GM18505 (cell line): ENCODE data around the gene MMP20.

Source experiments
- ATAC-seq: cut with Tn5 transposase; IDR thresholded peaks from one replicate; pipeline ENCODE4 v1.9.1; 2021; ENCODE audit not compliant: unreplicated experiment
- POLR2A ChIP-seq: IDR thresholded peaks from 4 replicates; pipeline ENCODE4 v1.6.1; 2011; ENCODE audit warnings: borderline replicate concordance; ENCODE audit not compliant: insufficient read depth, insufficient read length; ENCODE audit errors: extremely low read depth

Gene MMP20

DNA sequence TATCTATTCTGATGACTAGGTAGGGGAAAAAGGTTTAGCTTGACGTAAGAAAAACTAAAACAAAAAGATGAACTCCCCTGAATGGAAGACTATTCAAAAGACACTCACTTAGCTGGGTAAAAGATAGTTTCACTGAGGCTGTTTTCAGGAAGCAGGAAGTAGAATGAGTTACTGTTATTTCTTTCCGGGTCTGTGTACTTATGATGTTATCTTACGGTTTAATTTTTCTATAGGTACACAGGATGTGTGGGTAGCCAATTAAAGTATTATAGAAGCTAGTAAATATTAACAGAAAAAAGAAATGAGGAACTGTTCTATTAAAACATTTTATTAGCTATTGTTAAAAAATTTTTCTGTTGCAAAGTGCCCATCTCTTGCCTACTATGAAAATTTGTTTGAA, 48.8 kb downstream of the MMP20 start:
- no peak for TF ChIP-seq POLR2A
- no peak for ATAC-seq

DNA sequence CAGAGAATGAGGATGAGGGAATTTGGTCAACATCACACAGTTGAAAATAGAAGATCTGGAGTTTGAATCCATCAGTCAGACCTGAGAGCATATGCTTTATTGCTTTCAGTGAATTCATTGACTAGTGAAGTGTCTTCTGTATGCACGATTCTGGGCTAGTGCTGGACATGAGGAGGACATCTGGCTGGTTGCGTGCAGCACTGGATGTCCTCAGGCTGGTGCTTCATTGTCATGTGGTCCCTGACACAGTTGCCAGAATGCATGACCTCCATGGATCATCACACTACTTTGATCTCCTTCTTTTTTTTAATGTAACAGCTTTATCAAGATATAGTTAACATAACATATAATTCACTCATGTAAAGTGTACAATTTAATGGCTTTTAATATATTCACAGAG, 50.1 kb downstream of the MMP20 start:
- TF ChIP-seq POLR2A = no peak
- no peak for ATAC-seq

DNA sequence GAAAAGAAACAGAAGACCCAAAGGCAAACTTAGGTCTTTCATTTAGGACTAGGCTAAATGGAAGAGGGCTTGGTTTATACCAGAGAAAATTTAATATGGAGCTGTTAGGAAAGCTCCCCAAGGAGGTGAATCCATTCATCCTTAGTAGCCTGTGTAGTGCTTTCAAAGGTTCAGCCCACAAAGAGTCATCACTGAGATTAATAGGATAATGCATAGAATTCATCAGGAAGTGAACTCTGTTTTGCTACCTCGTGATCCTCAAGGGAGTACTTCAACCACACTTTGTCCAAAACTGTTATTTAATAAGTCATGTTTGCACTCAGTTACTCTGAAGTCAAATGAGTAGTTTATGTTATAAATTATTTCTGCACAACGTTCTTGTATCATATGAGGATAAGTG, 51.3 kb downstream of the MMP20 start:
- ATAC-seq = no peak
- no peak for TF ChIP-seq POLR2A

DNA sequence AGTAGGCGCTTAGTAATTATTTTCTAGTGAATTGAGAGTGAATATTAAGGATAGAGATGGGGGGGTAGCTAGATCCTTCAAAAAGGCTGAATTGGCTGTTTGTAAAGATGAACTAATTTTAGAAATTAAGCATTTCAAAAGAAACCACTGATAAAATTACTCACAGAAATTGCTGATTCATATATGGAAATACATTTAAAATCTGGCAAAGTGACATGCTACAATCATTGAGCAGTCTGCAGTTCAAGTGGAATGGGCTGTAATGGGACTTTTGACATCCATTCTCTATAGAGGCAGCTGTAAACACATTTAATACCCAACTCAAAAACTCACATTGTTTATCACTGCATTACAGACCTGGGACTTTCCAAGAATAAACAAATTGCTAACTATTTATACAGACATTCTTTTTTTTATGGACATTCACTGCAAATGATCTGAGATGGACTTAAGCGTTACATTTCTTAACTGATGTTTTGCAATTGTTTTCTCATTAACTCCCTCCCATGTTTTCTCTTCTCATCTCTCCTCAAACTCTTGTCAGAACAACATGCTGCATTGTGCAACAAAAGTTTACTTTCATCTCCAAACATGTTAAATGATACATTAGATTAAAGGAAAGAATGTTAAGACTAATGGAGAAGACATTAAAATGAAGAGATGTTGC, 52.4 kb downstream of the MMP20 start:
- ATAC-seq = no peak
- no peak for TF ChIP-seq POLR2A

DNA sequence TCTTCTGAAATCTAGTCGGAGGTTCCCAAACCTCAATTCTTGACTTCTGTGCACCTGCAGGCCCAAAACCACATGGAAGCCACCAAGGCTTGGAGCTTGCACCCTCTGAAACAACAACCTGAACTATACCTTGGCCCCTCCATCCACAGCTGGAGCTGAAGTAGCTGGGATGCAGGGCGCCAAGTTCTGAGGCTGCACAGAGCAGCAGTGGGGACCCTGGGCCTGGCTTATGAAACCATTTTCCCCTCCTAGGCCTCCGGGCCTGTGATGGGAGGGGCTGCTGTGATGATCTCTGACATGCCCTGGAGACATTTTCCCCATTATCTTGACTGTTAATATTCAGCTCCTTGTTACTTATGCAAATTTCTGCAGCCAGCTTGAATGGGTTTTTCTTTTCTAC, 56.3 kb downstream of the MMP20 start:
- TF ChIP-seq POLR2A = no peak

DNA sequence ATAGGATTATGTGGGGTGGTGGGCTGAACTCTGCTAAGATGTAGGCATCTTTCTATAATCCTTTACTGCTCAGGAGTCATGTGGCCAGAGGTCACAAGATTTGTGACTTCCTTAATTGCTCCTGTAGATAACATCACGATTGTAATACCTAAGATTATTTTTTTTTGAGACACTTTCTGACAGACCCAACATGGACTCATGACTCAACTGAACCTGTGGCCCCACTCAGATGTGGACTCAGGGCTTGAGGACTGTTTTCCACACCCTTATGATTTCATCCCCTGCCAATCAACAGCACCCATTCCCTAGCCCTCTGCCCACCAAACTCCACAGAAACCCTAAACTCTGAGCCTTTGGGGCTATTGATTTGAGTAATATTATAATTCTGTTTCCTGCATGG, 59.0 kb downstream of the MMP20 start:
- no peak for TF ChIP-seq POLR2A
- ATAC-seq = no peak

More for the DNA sequence above, 56.3 kb downstream of the MMP20 start:
- ATAC-seq = no peak

DNA sequence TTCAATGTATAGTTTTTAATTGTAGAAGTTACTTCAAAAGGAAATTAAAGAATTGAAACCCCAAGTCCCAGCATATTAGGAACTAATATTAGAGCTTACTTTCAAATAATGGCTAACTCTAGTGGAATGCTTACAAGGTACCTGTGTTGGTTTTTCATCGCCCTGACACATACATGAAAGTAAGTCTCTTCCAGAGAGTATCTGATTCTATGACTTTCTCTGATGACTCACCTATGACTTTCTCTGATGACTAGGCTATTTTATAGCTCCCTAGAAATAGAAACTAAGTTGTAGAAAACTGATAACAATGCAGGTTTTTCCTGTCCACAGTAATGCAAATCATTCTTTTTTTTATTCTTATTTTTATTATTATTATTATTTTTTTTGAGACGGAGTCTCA, 61.0 kb downstream of the MMP20 start:
- no peak for TF ChIP-seq POLR2A
- peak; percentile 65 for ATAC-seq

DNA sequence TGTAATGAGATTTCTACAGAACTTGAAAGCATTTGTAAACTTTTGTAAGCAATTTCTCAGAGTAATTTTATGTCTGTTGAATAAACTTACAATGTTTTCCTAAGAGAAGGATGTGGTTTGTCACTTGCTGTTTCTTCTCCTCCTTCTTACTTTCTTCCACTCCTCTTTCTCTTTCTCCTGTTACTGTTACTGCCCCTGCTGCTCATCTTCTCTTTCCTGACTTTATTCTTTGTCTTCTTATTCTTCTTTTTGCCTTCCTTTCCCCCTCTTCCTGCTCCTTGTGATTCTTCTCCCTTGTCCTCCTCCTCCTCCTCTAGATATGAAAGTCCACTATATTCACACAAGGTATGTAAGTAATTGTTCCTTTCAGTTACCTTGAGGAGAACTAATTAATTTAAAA, 63.5 kb downstream of the MMP20 start:
- no peak for ATAC-seq
- no peak for TF ChIP-seq POLR2A

DNA sequence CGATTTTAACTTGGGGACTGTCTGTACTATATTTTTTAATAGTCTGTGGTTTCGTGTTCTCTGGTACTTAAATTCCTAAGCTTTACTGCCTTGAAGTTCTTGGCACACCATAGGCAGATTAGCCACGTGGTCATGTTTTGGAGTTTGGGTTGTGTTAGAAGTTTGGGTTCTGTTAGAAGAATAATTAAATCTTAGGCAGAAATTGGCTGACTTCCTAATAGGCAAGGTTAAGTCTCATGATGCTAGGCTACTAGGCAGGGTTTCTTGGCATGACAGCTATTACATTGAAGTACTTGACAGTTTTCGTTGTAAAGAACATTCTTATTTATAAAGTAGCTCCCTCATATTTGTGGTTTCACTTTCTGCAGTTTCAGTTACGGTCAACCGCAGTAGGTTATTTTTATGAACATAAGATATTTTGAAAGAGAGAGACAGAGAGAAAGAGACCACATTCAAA, 64.5 kb downstream of the MMP20 start:
- ATAC-seq = peak; percentile 70
- no peak for TF ChIP-seq POLR2A

DNA sequence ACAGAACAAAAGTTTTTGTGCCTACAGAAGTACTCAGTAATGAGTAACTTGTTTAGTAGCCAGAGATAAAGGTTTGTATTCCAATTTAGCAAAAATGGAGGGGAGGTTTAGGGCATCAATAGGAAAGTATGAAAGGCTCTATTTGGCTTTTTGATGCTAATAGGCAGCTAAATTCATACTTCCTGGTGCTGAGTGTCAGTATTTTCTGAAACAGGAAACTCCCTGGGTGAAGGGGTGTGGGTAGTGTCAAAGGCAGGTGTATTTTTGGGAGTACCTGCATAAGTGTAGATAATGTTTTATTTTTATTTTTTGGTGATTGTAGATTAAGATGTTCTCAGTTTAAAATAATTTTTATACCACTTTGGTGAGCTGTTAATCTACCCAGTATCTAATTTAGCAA, 65.3 kb downstream of the MMP20 start:
- ATAC-seq = no peak
- TF ChIP-seq POLR2A = no peak

DNA sequence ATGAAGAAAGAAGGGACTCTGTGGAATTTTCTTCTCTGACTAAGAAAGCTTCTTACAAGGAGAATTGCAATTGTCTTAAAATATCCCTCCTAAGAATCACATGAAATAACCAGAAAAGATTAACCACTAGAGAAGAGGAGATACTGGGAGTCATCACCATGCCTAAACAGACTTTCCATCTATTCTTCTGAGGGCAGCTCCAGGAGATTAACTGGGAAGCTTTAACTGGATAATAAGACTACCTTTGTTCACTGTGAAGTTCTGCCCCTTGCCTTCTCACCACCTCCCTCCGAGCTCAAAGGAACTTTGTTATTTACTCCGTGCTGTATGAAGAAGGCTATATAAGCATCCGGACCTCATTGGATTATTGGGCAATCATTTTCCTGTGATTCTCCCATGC, 70.0 kb downstream of the MMP20 start:
- no peak for TF ChIP-seq POLR2A
- ATAC-seq = no peak

DNA sequence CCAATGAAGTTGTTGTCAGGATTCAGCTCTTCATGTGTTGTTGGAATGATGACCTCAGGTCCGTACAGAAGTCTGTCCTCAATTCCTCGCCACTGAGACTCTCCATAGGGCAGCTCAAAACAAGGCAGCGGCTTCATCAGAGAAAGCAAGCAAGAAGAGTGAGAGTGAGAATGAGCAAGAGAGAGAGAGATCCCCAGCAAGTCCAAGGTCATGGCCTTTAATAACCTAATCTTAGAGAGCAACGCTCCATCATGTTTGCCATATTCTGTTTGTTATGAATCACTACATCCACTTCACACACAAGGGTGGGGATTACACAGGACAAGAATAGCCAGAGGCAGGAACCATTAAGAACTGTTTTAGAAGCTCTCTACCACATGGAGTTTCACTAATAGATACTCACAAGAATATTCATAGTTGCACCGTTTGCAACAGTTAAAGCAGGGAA, 71.3 kb downstream of the MMP20 start:
- peak; percentile 90 for ATAC-seq
- peak; percentile 53 for TF ChIP-seq POLR2A

DNA sequence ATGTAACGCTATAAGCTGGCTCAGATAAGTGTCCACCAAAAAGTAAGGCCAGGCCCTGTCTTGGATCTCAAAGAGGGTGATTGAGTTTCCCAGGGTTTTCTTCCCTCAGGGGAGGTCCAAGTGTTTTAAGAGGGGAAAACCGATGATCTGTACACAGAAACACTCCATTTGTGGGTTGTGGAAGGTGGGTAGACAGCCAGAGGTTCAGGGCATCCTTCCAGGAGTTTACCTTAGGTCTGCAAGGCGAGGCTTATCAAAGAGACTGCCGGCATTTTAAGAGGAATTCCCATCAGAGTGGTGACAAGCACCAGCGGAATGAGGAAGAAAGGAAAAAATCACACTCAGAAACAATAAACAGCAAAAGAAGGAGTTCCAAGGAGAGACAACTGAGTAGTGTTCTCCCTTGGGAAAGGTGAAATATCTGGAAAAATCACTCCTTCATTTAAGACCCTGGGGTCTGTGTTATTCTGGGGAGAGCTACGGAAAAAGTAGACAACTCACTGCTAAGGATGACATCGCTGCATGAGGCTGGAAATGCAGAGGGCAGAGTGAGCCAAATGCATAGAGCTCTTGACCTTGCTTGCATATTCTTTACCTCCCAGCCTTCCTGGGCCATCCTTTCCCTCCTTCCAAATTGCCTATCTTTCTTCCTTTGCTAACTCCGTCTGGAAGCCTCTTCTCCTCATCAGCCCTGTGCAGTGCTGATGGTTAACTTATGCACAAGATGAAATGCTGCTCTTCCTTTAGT, 72.5 kb downstream of the MMP20 start:
- no peak for ATAC-seq

DNA sequence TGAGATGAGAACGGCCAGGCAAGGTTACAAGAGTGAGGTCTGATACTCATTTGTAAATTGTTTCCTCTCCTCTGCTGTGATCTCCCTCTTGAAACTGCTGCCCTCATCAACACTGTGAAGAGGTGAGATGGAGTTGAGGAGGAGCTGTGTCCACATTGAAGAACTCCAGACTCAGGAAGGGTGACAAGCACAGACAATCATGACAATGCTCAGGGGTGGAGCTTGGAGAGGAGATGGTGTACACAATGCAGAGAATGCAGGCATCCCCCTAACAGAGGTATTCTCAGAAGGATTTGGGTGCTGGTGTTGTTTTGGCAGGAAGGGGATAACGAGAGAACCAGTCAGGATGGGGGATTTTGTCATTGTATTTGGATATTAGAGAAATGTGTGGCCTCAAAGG, 73.1 kb downstream of the MMP20 start:
- no peak for ATAC-seq

More for the DNA sequence above, 72.5 kb downstream of the MMP20 start:
- no peak for TF ChIP-seq POLR2A

DNA sequence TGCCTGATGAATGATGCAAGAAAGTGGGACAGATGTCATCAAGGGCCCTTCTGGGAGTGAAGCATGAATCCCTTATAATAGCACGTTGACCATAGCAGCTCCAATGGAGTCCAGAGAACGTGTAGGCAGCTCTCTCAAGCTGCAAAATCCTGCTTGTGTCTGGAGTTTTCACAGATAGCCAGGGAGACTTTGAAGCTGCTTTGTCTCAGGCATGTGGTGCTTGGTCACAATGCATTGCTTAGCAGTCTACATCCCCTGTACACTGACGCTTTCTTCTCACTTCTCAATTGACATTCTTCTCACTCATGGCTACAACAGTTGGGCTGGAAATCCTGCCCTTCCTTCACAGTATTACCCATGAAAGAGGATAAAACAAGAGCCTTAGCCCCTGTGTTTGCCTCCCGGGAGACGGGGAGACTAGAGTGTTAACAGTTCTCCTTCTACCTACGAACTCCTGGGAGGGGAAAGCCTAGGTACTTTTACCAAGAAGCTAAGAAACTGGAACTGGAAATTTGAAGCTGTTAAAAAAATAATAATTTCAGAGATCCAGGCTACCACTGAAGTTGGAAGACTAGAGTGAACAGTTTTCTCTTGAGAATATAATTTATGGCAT, 73.9 kb downstream of the MMP20 start:
- no peak for ATAC-seq
- TF ChIP-seq POLR2A = peak; percentile 21

More for the DNA sequence above, 73.1 kb downstream of the MMP20 start:
- TF ChIP-seq POLR2A = no peak
